Neural progenitor cell (in vitro differentiated cells): ENCODE measurements around the gene PORCN. TPM values are rescaled to one million over a fixed set of nuclear protein-coding genes. Genes with fewer than 3 reads are reported as not detected.
"Not testable (repeated sequence)": the region's sequence is repeated elsewhere in the genome, so short reads cannot be mapped to it uniquely, and the experiment has no call there.

ENCODE experiments used
- DNase-seq: peaks from one replicate; pipeline ENCODE4 v3.0.0-alpha.2; 2016; ENCODE audit warnings: low spot score
- H2AFZ ChIP-seq: fragments of 200-600 bp; sonication (generic); replicated peaks from 2 replicates; pipeline ENCODE4 v1.6.1; 2016; ENCODE audit warnings: antibody characterized with exemption
- H3F3A ChIP-seq: fragments of 200-600 bp; sonication (generic); 2 replicates; pipeline ENCODE4 v1.6.1; 2016; ENCODE audit warnings: antibody characterized with exemption, low read depth
- H3K27ac ChIP-seq: fragments of 200-600 bp; sonication (generic); 2 replicates; pipeline ENCODE4 v1.5.1; 2016; ENCODE audit warnings: mild to moderate bottlenecking
- H3K27me3 ChIP-seq: fragments of 200-600 bp; sonication (generic); 2 replicates; pipeline ENCODE4 v1.6.1; 2016; ENCODE audit warnings: mild to moderate bottlenecking, moderate library complexity
- H3K36me3 ChIP-seq: fragments of 200-600 bp; sonication (generic); 2 replicates; pipeline ENCODE4 v1.5.1; 2016
- H3K4me1 ChIP-seq: fragments of 200-600 bp; sonication (generic); 2 replicates; pipeline ENCODE4 v1.6.1; 2016; ENCODE audit warnings: mixed run types
- H3K4me2 ChIP-seq: fragments of 200-600 bp; sonication (generic); 2 replicates; pipeline ENCODE4 v1.6.1; 2016
- H3K4me3 ChIP-seq: fragments of 200-600 bp; sonication (generic); 2 replicates; pipeline ENCODE4 v1.5.1; 2016
- H3K79me2 ChIP-seq: fragments of 200-600 bp; sonication (generic); 2 replicates; pipeline ENCODE4 v1.6.1; 2016; ENCODE audit warnings: low read depth
- H3K9ac ChIP-seq: fragments of 200-600 bp; sonication (generic); 2 replicates; pipeline ENCODE4 v1.6.1; 2016
- H3K9me3 ChIP-seq: fragments of 200-600 bp; sonication (generic); 2 replicates; pipeline ENCODE4 v1.5.1; 2016; ENCODE audit warnings: low read depth
- H4K20me1 ChIP-seq: fragments of 200-600 bp; sonication (generic); 2 replicates; pipeline ENCODE4 v1.6.1; 2016; ENCODE audit warnings: low read depth
- H3K27ac Mint-ChIP-seq: 3 replicates; pipeline ENCODE4 v1.8.0; 2021; ENCODE audit warnings: mixed read lengths
- H3K27me3 Mint-ChIP-seq: 2 replicates; pipeline ENCODE4 v1.8.0; 2022; ENCODE audit warnings: low read depth, mild to moderate bottlenecking, inconsistent platforms, moderate library complexity, mixed read lengths; ENCODE audit not compliant: insufficient read depth
- H3K36me3 Mint-ChIP-seq: 3 replicates; pipeline ENCODE4 v1.8.0; 2021; ENCODE audit warnings: mixed read lengths
- H3K4me1 Mint-ChIP-seq: 3 replicates; pipeline ENCODE4 v1.8.0; 2021; ENCODE audit warnings: mixed read lengths
- H3K4me3 Mint-ChIP-seq: 3 replicates; pipeline ENCODE4 v1.8.0; 2021; ENCODE audit warnings: mild to moderate bottlenecking, moderate library complexity, mixed read lengths
- H3K9me3 Mint-ChIP-seq: 3 replicates; pipeline ENCODE4 v1.8.0; 2020; ENCODE audit warnings: mixed read lengths
- EZH2 ChIP-seq: fragments of 200-600 bp; sonication (generic); IDR thresholded peaks from 2 replicates; pipeline ENCODE4 v1.6.1; 2017; ENCODE audit warnings: antibody characterized with exemption, mild to moderate bottlenecking, moderate library complexity
- EZH2phosphoT487 ChIP-seq: fragments of 200-600 bp; sonication (generic); IDR thresholded peaks from 2 replicates; pipeline ENCODE4 v1.6.1; 2017; ENCODE audit warnings: antibody characterized with exemption
- total RNA-seq: library from RNA; depleted of rRNA; stranded (reverse); fragments of >200 nt; gene quantifications from 2 replicates; pipeline ENCODE4 v1.2.3, GENCODE V29; 2015; ENCODE audit warnings: low replicate concordance
- TF ChIP-seq, protein P1 (sequence below): fragments of 200-600 bp; sonication (generic); IDR thresholded peaks from 2 replicates; pipeline ENCODE4 v1.5.1; 2017; ENCODE audit warnings: antibody characterized with exemption, mild to moderate bottlenecking

PORCN gene
- total RNA-seq, 1 donor from 2014 or later: 10.8 TPM

DNA sequence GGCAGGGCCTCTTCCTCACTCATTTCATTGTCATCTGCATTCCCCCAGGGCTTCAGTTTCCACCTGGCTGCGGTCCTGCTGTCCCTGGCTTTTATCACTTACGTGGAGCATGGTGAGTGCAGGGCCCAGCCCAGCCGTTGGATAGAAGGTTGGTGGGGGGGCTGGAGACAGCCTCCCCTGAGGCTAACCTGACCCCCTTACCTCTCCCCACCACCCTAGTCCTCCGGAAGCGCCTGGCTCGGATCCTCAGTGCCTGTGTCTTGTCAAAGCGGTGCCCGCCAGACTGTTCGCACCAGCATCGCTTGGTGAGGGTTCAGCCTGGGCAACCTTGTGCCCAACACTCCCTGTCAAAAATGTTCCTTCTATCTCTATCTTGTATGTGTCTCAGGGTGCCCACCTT lies 7.0 kb downstream of the PORCN start:
- Histone ChIP-seq H3K4me2 (no peak overlapping the region), H3K36me3 (no peaks in the 10 kb centered on the region), H4K20me1 (no peaks in the 10 kb centered on the region), H3K79me2 (no peaks in the 10 kb centered on the region), H3K27ac (no peak overlapping the region), H3F3A (no peaks in the 10 kb centered on the region), H3K27me3 (no peaks in the 10 kb centered on the region), H3K4me3 (no peak overlapping the region), H2AFZ (no peak overlapping the region), H3K9me3 (no peaks in the 10 kb centered on the region), H3K9ac (no peak overlapping the region), H3K4me1 (no peaks in the 10 kb centered on the region)
- TF ChIP-seq EZH2 (no peak), EZH2phosphoT487 (no peak)
- TF ChIP-seq, protein P1, sequence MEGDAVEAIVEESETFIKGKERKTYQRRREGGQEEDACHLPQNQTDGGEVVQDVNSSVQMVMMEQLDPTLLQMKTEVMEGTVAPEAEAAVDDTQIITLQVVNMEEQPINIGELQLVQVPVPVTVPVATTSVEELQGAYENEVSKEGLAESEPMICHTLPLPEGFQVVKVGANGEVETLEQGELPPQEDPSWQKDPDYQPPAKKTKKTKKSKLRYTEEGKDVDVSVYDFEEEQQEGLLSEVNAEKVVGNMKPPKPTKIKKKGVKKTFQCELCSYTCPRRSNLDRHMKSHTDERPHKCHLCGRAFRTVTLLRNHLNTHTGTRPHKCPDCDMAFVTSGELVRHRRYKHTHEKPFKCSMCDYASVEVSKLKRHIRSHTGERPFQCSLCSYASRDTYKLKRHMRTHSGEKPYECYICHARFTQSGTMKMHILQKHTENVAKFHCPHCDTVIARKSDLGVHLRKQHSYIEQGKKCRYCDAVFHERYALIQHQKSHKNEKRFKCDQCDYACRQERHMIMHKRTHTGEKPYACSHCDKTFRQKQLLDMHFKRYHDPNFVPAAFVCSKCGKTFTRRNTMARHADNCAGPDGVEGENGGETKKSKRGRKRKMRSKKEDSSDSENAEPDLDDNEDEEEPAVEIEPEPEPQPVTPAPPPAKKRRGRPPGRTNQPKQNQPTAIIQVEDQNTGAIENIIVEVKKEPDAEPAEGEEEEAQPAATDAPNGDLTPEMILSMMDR: no peak
- Mint-ChIP-seq H3K4me1 (peaks cover 7% of the 10 kb centered on the region), H3K9me3 (peaks cover 22% of the 10 kb centered on the region), H3K4me3 (no peak overlapping the region), H3K27me3 (peaks cover 5% of the 10 kb centered on the region), H3K36me3 (peaks cover 11% of the 10 kb centered on the region), H3K27ac (no peak overlapping the region)
- DNase-seq: no peak

DNA sequence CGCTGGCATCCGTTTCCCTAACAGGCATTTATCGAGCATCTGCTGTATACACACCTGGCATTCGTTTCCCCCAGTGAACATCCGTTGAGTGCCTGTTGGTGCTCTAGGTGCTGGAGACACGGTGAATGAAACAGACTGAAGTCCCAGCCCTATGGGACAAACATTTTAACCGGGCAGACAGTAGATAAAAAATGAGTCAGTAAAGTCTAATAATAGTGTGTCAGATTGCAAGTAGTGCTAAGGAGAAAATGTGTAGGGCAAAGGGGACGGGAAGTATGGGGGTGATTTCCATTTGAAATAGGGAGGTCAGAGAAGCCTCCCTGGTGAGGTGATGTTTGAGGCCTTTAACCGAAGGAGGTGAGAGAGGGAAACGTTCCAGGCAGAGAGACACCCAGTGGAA lies 7.5 kb downstream of the PORCN start:
- H3K4me1 Mint-ChIP-seq: peaks cover 12% of the 10 kb centered on the region
- peaks cover 23% of the 10 kb centered on the region for H3K9me3 Mint-ChIP-seq
- TF ChIP-seq EZH2phosphoT487: no peak
- TF ChIP-seq EZH2: no peak
- TF ChIP-seq, protein P1: no peak
- Histone ChIP-seq H2AFZ (no peak overlapping the region), H3K4me3 (no peak overlapping the region), H3K27me3 (no peaks in the 10 kb centered on the region), H4K20me1 (no peaks in the 10 kb centered on the region), H3K79me2 (no peaks in the 10 kb centered on the region), H3K9me3 (no peaks in the 10 kb centered on the region), H3K36me3 (no peaks in the 10 kb centered on the region), H3K4me2 (no peak overlapping the region), H3K9ac (no peak overlapping the region), H3K4me1 (no peaks in the 10 kb centered on the region), H3F3A (peaks cover 4% of the 10 kb centered on the region), H3K27ac (no peak overlapping the region)
- peaks cover 11% of the 10 kb centered on the region for H3K36me3 Mint-ChIP-seq
- no peak for DNase-seq
- H3K27me3 Mint-ChIP-seq: peaks cover 5% of the 10 kb centered on the region
- no peak overlapping the region for H3K4me3 Mint-ChIP-seq
- H3K27ac Mint-ChIP-seq: no peak overlapping the region

DNA sequence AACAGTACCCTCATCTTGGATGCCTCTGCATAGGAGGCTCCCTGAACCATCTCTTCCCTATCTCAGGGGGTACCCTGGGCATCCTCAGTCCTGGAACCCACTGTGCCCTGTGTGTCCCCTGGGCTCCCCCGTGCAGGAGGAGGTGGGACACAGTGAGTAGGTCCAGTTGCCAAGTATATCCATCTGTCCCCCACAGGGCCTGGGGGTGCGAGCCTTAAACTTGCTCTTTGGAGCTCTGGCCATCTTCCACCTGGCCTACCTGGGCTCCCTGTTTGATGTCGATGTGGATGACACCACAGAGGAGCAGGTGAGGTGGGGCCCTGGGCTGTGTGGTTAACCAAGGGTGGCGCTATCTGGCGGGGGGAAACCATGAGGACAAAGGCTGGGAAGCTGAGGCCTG lies 8.2 kb downstream of the PORCN start:
- peaks cover under 1% of the 10 kb centered on the region for H3K79me2 ChIP-seq
- DNase-seq: no peak
- peaks cover 5% of the 10 kb centered on the region for H3F3A ChIP-seq
- TF ChIP-seq, protein P1: no peak
- no peak for TF ChIP-seq EZH2phosphoT487
- no peak for TF ChIP-seq EZH2
- no peak overlapping the region for H3K9ac ChIP-seq
- Mint-ChIP-seq H3K36me3 (peaks cover 10% of the 10 kb centered on the region), H3K27ac (no peak overlapping the region), H3K9me3 (peaks cover 21% of the 10 kb centered on the region), H3K4me3 (no peak overlapping the region), H3K4me1 (peaks cover 12% of the 10 kb centered on the region), H3K27me3 (peaks cover 7% of the 10 kb centered on the region)
- no peaks in the 10 kb centered on the region for H3K27me3 ChIP-seq
- no peak overlapping the region for H3K4me3 ChIP-seq
- no peaks in the 10 kb centered on the region for H3K9me3 ChIP-seq
- H2AFZ ChIP-seq: no peak overlapping the region
- no peak overlapping the region for H3K27ac ChIP-seq
- H4K20me1 ChIP-seq: no peaks in the 10 kb centered on the region
- H3K4me1 ChIP-seq: no peaks in the 10 kb centered on the region
- no peaks in the 10 kb centered on the region for H3K36me3 ChIP-seq
- H3K4me2 ChIP-seq: no peak overlapping the region

DNA sequence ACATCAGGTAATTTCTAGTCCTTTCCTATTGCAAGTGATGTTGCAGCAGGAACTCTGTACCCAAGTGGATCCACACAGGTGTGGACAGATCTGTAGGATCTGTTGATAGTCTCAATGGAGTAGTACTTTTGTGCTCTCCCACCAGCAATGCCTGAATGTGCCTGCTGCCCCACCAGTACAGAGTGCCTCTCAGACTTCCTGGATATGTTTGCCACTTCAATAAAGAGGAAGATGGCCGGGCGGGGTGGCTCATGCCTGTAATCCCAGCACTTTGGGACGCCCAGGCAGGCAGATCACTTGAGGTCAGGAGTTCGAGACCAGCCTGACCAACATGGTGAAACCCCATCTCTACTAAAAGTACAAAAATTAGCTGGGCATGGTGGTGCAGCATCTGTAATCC lies 10.7 kb downstream of the PORCN start:
- not testable (repeated sequence) for H3K27ac ChIP-seq, H3K27ac Mint-ChIP-seq, H3K27me3 Mint-ChIP-seq, H3K4me3 ChIP-seq, DNase-seq, H3F3A ChIP-seq, H3K9ac ChIP-seq, H3K9me3 ChIP-seq, H2AFZ ChIP-seq, H4K20me1 ChIP-seq, H3K4me3 Mint-ChIP-seq, H3K4me1 ChIP-seq, H3K36me3 ChIP-seq, H3K27me3 ChIP-seq, H3K4me2 ChIP-seq
- H3K36me3 Mint-ChIP-seq: peaks cover 10% of the 10 kb centered on the region
- H3K79me2 ChIP-seq: peaks cover 26% of the 10 kb centered on the region
- H3K4me1 Mint-ChIP-seq: peaks cover 12% of the 10 kb centered on the region
- peaks cover 16% of the 10 kb centered on the region for H3K9me3 Mint-ChIP-seq
